GM19099 (cell line): ENCODE results near the gene ARMC8.

Experiments
- POLR2A ChIP-seq: IDR thresholded peaks from 3 replicates; pipeline ENCODE4 v1.6.1; 2011; ENCODE audit warnings: low read depth; ENCODE audit not compliant: insufficient read length; ENCODE audit errors: extremely low read depth

Gene ARMC8

GRCh38 chr3:138308783-138309182 lies 121.7 kb downstream of the ARMC8 start:
- no peak for TF ChIP-seq POLR2A

- no peak for TF ChIP-seq POLR2A
Observed at GRCh38 chr3:138310494-138310893, 123.4 kb downstream of the ARMC8 start.

DNA sequence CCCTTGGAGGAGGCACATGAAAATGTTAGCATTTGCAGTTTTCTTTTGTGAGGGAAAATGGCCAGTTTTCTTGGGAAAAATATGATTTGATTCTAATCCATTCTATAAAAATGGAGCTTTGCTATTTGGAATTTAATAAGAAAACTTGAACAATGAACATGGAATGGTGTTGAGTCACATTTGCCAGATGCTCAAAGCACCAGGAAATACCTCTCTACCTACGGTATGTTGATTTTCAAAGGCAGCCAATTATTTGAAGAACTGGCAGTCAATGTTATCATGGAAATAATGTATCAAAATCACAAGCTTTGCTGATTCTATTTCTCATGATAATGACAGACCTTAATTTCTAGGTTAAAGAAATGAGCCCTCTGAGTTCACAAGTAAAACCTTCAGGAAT lies 127.7 kb downstream of the ARMC8 start:
- TF ChIP-seq POLR2A, result no peak

DNA sequence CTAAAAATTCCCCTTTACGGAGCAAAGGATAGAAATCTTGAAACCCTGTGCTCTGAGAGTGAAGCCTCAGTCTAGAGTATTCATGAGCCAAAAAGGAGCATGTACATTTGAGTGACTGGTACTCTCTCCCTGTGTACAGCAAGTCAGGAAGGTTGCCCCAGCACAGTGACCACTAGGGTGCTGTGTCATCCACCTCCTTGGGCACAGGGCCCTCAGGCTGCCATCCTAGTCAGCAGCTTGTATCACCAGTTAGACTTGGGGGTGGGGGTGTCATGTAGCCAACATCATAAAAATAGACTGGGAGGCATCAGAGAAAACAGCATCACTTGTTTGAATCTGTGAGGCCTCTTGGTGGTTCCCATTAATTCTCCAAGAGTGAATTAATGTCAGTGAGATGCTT lies 130.6 kb downstream of the ARMC8 start:
- TF ChIP-seq POLR2A, result no peak

DNA sequence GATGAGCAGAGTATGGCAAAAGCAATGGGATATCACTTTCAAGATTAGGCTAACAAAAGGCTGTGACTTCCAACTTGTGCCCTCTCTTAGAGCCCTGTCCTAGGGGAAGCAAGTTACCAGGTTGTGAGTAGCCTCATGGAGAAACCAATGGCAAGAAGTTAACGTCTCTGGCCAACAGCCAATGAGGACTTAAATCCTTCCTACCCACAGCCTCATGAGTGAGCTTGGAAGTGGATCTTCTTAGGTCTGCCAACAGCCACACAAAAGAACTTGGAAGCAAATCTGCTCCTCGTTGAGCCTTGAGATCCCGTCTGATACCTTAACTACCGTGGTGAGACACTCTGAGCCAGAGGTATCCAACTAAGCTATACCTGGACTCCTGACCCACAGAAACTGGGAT lies 136.9 kb downstream of the ARMC8 start:
- no peak for TF ChIP-seq POLR2A

DNA sequence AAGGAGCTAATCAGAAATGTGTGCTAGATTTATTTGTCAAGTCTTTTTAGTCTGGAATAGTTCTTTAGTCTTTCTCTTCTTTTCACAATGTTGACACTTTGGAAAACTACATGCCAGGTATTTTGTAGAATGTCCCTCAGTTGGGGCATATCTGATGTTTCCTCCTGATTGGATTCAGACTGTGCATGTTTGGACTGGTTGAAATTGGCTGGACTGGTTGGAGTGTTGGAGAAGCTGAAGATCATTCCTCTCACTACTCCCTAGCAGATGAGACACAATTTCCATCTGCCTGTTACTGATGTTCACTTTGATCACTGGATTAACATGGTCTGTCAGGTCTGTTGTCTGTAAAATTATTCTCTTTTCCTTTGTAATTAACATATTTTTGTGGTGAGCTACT lies 138.9 kb downstream of the ARMC8 start:
- no peak for TF ChIP-seq POLR2A

DNA sequence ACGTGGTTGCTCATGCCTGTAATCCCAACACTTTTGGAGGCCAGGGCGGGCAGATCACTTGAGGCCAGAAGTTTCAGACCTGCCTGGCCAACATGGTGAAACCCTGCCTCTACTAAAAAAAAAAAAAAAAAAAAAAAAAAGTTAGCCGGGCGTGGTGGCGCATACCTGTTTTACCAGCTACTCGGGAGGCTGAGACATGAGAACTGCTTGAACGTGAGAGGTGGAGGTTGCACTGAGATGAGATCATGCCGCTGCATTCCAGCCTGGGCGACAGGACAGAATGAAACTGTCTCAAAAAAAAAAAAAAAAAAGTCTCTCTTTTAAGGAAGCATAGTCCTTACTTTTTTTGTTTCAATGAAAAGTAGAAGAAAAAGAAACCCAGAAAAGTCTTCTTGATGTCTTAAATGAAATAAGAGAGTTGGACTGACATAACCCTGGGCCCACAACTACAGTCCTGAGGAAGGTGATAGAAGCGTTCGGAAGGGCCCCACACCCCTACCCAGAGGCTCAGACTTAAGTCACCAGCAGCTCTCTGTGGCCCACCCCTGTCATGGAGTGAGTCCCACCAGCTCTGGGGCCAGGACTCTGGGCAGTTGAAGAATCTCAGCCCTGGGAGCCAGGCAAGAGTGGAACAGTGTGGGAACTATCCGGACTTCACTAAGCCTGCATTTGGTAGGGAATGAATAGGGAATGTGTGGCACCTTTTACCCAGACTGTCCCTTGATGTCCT lies 139.9 kb downstream of the ARMC8 start:
- TF ChIP-seq POLR2A, result no peak

- TF ChIP-seq POLR2A, result no peak
Observed at GRCh38 chr3:138327831-138328230, 140.7 kb downstream of the ARMC8 start.

GRCh38 chr3:138328341-138328740 lies 141.2 kb downstream of the ARMC8 start:
- no peak for TF ChIP-seq POLR2A

DNA sequence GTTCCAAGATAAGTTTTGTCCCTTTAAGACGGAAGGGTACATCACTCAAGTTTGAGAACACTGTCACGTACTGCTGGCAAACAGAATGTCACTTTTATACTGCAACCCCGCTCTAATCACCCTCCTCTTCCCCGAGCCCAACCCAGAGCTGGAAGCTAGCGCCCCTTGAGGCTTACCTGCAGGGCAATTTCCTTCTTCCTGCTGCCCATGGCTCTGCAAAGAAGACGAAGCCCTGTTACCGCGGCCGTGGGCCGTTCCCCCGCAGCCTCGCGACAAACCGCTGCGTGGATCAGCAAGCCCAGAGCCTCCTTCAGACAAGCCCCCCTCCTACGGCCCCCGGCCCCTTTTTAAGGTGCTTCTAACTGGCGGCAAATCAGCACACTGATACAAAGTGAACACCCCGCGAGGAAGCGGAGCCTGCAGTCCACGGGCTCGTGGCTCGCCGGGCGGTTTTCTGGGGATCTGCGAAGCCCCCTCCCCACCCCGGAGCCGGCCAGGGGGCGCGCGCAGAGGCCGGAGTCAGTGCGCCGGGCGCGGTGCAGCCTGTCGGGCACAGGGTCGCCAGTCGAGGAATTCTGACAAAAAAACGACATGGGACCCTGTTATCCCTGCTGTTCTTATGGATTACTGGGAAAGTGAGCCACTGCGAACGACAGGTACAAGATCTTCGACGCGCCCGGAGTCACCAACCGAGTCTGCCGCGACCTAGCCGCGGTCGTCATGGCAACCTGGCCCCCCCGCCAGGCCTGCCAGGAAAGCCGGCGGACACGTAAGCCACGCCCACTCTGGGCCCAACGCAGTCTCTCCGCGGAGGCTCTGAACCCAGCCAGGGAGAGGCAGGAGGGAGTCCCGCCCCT lies 142.3 kb downstream of the ARMC8 start, which contains the start of gene NME9:
Gene NME9 (minus strand): TSS at position 725 of the 857 bp plus-strand sequence. CDS start 516 bp downstream, at position 209.
- TF ChIP-seq POLR2A, result no peak

DNA sequence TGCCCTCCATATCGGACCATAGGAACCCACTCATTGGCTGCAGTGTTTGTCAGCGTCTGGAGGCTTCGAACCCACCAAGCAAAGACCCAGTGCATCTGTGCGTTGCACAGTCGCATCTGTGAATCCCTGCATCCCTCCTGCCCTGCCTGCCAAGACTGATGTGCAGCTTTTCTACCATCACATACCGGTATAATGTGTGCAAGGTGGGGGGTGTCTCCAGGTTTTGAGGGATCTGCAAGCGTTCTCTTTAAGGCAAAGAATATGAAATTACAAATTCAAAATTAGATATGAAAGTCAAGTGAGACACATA lies 142.8 kb downstream of the ARMC8 start:
- no peak for TF ChIP-seq POLR2A

- no peak for TF ChIP-seq POLR2A
Observed at GRCh38 chr3:138331143-138331894, 144.2 kb downstream of the ARMC8 start.

GRCh38 chr3:138332472-138333073 lies 145.5 kb downstream of the ARMC8 start:
- TF ChIP-seq POLR2A, result no peak

GRCh38 chr3:138334608-138335007 lies 147.5 kb downstream of the ARMC8 start:
- no peak for TF ChIP-seq POLR2A

- no peak for TF ChIP-seq POLR2A
Observed at GRCh38 chr3:138336454-138336999, 149.4 kb downstream of the ARMC8 start.
